ENCODE results near the gene MSN.

Gene MSN

GRCh38 chrX:65688403-65688871 is 21.0 kb downstream of the MSN start:
- Histone ChIP-seq H3K27me3 (ENCODE audit: insufficient read depth, low read length) (no peaks in the 10 kb centered on the region), H3K4me1 (ENCODE audit: insufficient read depth, low read length, severe bottlenecking) (peaks cover 68% of the 10 kb centered on the region), H3K79me2 (ENCODE audit: insufficient read depth, low read length) (peaks cover 53% of the 10 kb centered on the region), H3F3A (ENCODE audit: insufficient read depth, low read length) (no peaks in the 10 kb centered on the region), H3K9ac (ENCODE audit: low read length) (no peak overlapping the region), H3K9me3 (ENCODE audit: low read length) (no peaks in the 10 kb centered on the region), H4K20me1 (ENCODE audit: insufficient read depth, low read length) (no peaks in the 10 kb centered on the region), H3K4me2 (ENCODE audit: low read length) (peak overlapping the region; percentile 36; the same call in 1 of the 2 replicates), H3K27ac (ENCODE audit: low read depth, low read length, poor library complexity, severe bottlenecking) (peak overlapping the region; percentile 76), H3K36me3 (ENCODE audit: insufficient read depth, low read length) (no peaks in the 10 kb centered on the region), H3K9me2 (ENCODE audit: low read depth, low read length) (no peaks in the 10 kb centered on the region), H2AFZ (ENCODE audit: low read length) (no peak overlapping the region), H3K4me3 (ENCODE audit: low read depth, low read length, poor library complexity, severe bottlenecking) (peak overlapping the region; percentile 15)
- no peak for TF ChIP-seq CTCF (IDR thresholded peaks at IDR 0.05; ENCODE audit: low read length)
- TF ChIP-seq EZH2 (IDR thresholded peaks at IDR 0.05; ENCODE audit: borderline replicate concordance, low read length) = no peak

GRCh38 chrX:65689377-65689776 is 21.9 kb downstream of the MSN start:
- H3K9ac ChIP-seq (ENCODE audit: low read length) = no peak overlapping the region
- no peaks in the 10 kb centered on the region for H3K36me3 ChIP-seq (ENCODE audit: insufficient read depth, low read length)
- H3F3A ChIP-seq (ENCODE audit: insufficient read depth, low read length) = no peaks in the 10 kb centered on the region
- no peak overlapping the region for H2AFZ ChIP-seq (ENCODE audit: low read length)
- no peaks in the 10 kb centered on the region for H3K27me3 ChIP-seq (ENCODE audit: insufficient read depth, low read length)
- peaks cover 74% of the 10 kb centered on the region for H3K4me1 ChIP-seq (ENCODE audit: insufficient read depth, low read length, severe bottlenecking)
- peaks cover 50% of the 10 kb centered on the region for H3K79me2 ChIP-seq (ENCODE audit: insufficient read depth, low read length)
- H3K4me2 ChIP-seq (ENCODE audit: low read length) = no peak overlapping the region
- no peaks in the 10 kb centered on the region for H3K9me2 ChIP-seq (ENCODE audit: low read depth, low read length)
- no peaks in the 10 kb centered on the region for H3K9me3 ChIP-seq (ENCODE audit: low read length)
- H3K4me3 ChIP-seq (ENCODE audit: low read depth, low read length, poor library complexity, severe bottlenecking) = no peak overlapping the region
- H3K27ac ChIP-seq (ENCODE audit: low read depth, low read length, poor library complexity, severe bottlenecking) = peak overlapping the region; percentile 76
- TF ChIP-seq EZH2 (IDR thresholded peaks at IDR 0.05; ENCODE audit: borderline replicate concordance, low read length) (no peak), CTCF (IDR thresholded peaks at IDR 0.05; ENCODE audit: low read length) (no peak)
- no peaks in the 10 kb centered on the region for H4K20me1 ChIP-seq (ENCODE audit: insufficient read depth, low read length)

GRCh38 chrX:65690057-65690855 is 22.8 kb downstream of the MSN start:
- Histone ChIP-seq H3K4me2 (ENCODE audit: low read length) (no peak overlapping the region; the same call in 1 of the 2 replicates), H3K79me2 (ENCODE audit: insufficient read depth, low read length) (peaks cover 43% of the 10 kb centered on the region), H3K27me3 (ENCODE audit: insufficient read depth, low read length) (no peaks in the 10 kb centered on the region), H3K9me2 (ENCODE audit: low read depth, low read length) (no peaks in the 10 kb centered on the region), H3K27ac (ENCODE audit: low read depth, low read length, poor library complexity, severe bottlenecking) (peak overlapping the region; percentile 43), H3K9ac (ENCODE audit: low read length) (no peak overlapping the region), H2AFZ (ENCODE audit: low read length) (no peak overlapping the region), H3K4me1 (ENCODE audit: insufficient read depth, low read length, severe bottlenecking) (peaks cover 75% of the 10 kb centered on the region), H4K20me1 (ENCODE audit: insufficient read depth, low read length) (no peaks in the 10 kb centered on the region), H3K36me3 (ENCODE audit: insufficient read depth, low read length) (no peaks in the 10 kb centered on the region), H3K4me3 (ENCODE audit: low read depth, low read length, poor library complexity, severe bottlenecking) (no peak overlapping the region), H3K9me3 (ENCODE audit: low read length) (no peaks in the 10 kb centered on the region), H3F3A (ENCODE audit: insufficient read depth, low read length) (no peaks in the 10 kb centered on the region)
- TF ChIP-seq EZH2 (IDR thresholded peaks at IDR 0.05; ENCODE audit: borderline replicate concordance, low read length) (no peak), CTCF (IDR thresholded peaks at IDR 0.05; ENCODE audit: low read length) (no peak)

Data from OCI-LY1 (cell line).